HL-60 (cell line): ENCODE data around the gene TYMP.

Experiments
- GABPA ChIP-seq: IDR thresholded peaks from 2 replicates; pipeline ENCODE4 v1.6.1; 2012; ENCODE audit warnings: low read depth
- POLR2AphosphoS5 ChIP-seq: IDR thresholded peaks from 2 replicates; pipeline ENCODE4 v1.6.1; 2012; ENCODE audit warnings: low read depth
- REST ChIP-seq: IDR thresholded peaks from 2 replicates; pipeline ENCODE4 v1.6.1; 2012; ENCODE audit warnings: low read depth; ENCODE audit not compliant: insufficient replicate concordance
- SPI1 ChIP-seq: IDR thresholded peaks from 2 replicates; pipeline ENCODE4 v1.6.1; 2012; ENCODE audit warnings: low read depth, mild to moderate bottlenecking, borderline replicate concordance
- TF ChIP-seq, protein P1 (sequence below): IDR thresholded peaks from one replicate; pipeline ENCODE4 v1.5.1; 2011; ENCODE audit warnings: low read length, control low read depth, inconsistent platforms; ENCODE audit not compliant: insufficient read depth

DNA sequence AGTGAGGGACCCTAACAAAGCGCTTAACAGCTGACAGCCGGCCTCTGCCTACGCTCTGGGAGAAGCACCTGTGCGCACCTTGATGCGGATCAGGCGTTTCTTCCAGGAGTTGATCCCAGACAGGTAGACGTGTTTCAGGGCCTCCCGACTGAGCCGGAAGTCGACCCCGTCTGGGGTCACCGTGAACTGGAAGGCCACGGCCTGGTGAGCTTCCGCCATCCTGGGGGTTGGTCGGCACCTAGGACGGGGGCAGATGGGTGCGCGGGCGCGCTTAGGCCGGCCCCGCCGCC lies 47.8 kb upstream of the TYMP start:
- TF ChIP-seq, protein P1, sequence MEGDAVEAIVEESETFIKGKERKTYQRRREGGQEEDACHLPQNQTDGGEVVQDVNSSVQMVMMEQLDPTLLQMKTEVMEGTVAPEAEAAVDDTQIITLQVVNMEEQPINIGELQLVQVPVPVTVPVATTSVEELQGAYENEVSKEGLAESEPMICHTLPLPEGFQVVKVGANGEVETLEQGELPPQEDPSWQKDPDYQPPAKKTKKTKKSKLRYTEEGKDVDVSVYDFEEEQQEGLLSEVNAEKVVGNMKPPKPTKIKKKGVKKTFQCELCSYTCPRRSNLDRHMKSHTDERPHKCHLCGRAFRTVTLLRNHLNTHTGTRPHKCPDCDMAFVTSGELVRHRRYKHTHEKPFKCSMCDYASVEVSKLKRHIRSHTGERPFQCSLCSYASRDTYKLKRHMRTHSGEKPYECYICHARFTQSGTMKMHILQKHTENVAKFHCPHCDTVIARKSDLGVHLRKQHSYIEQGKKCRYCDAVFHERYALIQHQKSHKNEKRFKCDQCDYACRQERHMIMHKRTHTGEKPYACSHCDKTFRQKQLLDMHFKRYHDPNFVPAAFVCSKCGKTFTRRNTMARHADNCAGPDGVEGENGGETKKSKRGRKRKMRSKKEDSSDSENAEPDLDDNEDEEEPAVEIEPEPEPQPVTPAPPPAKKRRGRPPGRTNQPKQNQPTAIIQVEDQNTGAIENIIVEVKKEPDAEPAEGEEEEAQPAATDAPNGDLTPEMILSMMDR = no peak
- TF ChIP-seq POLR2AphosphoS5 (no peak), REST (no peak), SPI1 (no peak), GABPA (no peak)
